ENCODE results near the gene CCDC188.
A peak's percentile ranks its signal among the peaks of the same experiment; 100 is the strongest.

Gene CCDC188

GRCh38 chr22:20113551-20114310 is 37.1 kb downstream of the CCDC188 start:
- no peak for DNase-seq
- in situ Hi-C loops (cut with MboI; ENCODE audit: low pct_unique_long_range_greater_than_20kb, low sequenced_read_pairs), result no loop called here

- in situ Hi-C loops (cut with MboI; ENCODE audit: low pct_unique_long_range_greater_than_20kb, low sequenced_read_pairs), result no loop called here
- no peak for DNase-seq
Observed at GRCh38 chr22:20112623-20113511, 38.0 kb downstream of the CCDC188 start.

- no peak for DNase-seq
- in situ Hi-C loops (cut with MboI; ENCODE audit: low pct_unique_long_range_greater_than_20kb, low sequenced_read_pairs), result no loop called here
Observed at GRCh38 chr22:20111689-20112622, 38.9 kb downstream of the CCDC188 start.

- in situ Hi-C loops (cut with MboI; ENCODE audit: low pct_unique_long_range_greater_than_20kb, low sequenced_read_pairs), result no loop called here
- peak; percentile 66 for DNase-seq
Observed at GRCh38 chr22:20111045-20111688, 39.7 kb downstream of the CCDC188 start.

GRCh38 chr22:20110359-20110985 is 40.4 kb downstream of the CCDC188 start:
- in situ Hi-C loops (cut with MboI; ENCODE audit: low pct_unique_long_range_greater_than_20kb, low sequenced_read_pairs), result no loop called here
- DNase-seq, result no peak

- in situ Hi-C loops (cut with MboI; ENCODE audit: low pct_unique_long_range_greater_than_20kb, low sequenced_read_pairs), result no loop called here
- no peak for DNase-seq
Observed at GRCh38 chr22:20109411-20110358, 41.2 kb downstream of the CCDC188 start.

GRCh38 chr22:20108757-20109230 is 42.1 kb downstream of the CCDC188 start:
- in situ Hi-C loops (cut with MboI; ENCODE audit: low pct_unique_long_range_greater_than_20kb, low sequenced_read_pairs), result no loop called here
- no peak for DNase-seq

- no peak for DNase-seq
- in situ Hi-C loops (cut with MboI; ENCODE audit: low pct_unique_long_range_greater_than_20kb, low sequenced_read_pairs), result no loop called here
Observed at GRCh38 chr22:20107951-20108756, 42.7 kb downstream of the CCDC188 start.

GRCh38 chr22:20107471-20107901 is 43.4 kb downstream of the CCDC188 start:
- in situ Hi-C loops (cut with MboI; ENCODE audit: low pct_unique_long_range_greater_than_20kb, low sequenced_read_pairs), result no loop called here
- DNase-seq, result no peak

- in situ Hi-C loops (cut with MboI; ENCODE audit: low pct_unique_long_range_greater_than_20kb, low sequenced_read_pairs), result no loop called here
- no peak for DNase-seq
Observed at GRCh38 chr22:20106849-20107237, 44.0 kb downstream of the CCDC188 start.

- no peak for DNase-seq
- in situ Hi-C loops (cut with MboI; ENCODE audit: low pct_unique_long_range_greater_than_20kb, low sequenced_read_pairs), result no loop called here
Observed at GRCh38 chr22:20106205-20106848, 44.5 kb downstream of the CCDC188 start.

GRCh38 chr22:20105456-20106204 is 45.2 kb downstream of the CCDC188 start:
- no peak for DNase-seq
- in situ Hi-C loops (cut with MboI; ENCODE audit: low pct_unique_long_range_greater_than_20kb, low sequenced_read_pairs), result no loop called here

- DNase-seq, result no peak
Observed at GRCh38 chr22:20102203-20102780, 48.6 kb downstream of the CCDC188 start.

GRCh38 chr22:20101638-20102037 is 49.2 kb downstream of the CCDC188 start:
- in situ Hi-C loops (cut with MboI; ENCODE audit: low pct_unique_long_range_greater_than_20kb, low sequenced_read_pairs), result no loop called here
- no peak for DNase-seq

More at GRCh38 chr22:20102203-20102780, 48.6 kb downstream of the CCDC188 start:
- in situ Hi-C loops (cut with MboI; ENCODE audit: low pct_unique_long_range_greater_than_20kb, low sequenced_read_pairs), result no loop called here
